HG02981 (cell line): ENCODE measurements around the gene MARCKSL1.
"Not testable (repeated sequence)": the region's sequence is repeated elsewhere in the genome, so short reads cannot be mapped to it uniquely, and the experiment has no call there.

Experiments used
- ATAC-seq: cut with Tn5 transposase; IDR thresholded peaks from one replicate; pipeline ENCODE4 v1.9.1; 2021; ENCODE audit warnings: mild to moderate bottlenecking, moderate library complexity; ENCODE audit not compliant: unreplicated experiment

The MARCKSL1 gene

GRCh38 chr1:32334274-32334861, 1.7 kb downstream of the MARCKSL1 start:
- no peak for ATAC-seq

GRCh38 chr1:32333251-32333963, 2.6 kb downstream of the MARCKSL1 start:
- no peak for ATAC-seq

DNA sequence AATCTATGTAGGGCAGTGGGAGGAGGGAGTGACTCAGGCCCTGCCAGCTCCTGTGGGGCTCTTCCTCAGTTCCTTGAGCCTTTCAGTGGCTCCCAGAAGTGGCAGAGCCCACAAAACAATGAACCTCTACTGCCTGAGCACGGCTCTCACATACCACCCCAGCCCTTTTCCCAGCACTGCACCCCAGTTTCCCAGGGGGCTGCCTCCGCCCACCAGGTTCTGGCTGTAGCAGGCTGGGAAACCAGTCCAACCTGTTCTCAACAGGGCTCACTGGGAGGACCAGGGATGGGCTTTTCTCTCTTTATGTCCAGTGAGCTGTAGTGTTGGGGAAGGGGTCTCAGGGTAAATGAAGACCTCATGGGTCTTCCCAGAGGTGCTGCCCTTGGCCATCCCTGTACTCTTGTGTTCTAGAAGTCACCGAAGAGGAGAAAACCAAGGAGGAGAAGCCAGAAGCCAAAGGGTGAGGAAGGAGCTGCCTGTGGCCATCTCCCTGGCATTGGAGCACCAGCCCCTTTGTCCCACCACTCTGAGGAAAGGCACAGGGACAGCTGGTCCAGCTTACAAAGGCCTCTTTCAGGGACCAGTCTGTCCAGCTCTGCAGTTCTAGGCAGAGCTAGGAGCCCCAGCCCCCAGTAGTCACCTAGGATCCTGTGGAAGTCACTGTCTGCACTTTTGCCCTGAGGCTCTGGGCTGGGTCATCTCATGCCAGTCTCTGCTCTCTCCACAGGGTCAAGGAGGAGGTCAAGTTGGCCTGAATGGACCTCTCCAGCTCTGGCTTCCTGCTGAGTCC, 3.5 kb downstream of the MARCKSL1 start:
- no peak for ATAC-seq

DNA sequence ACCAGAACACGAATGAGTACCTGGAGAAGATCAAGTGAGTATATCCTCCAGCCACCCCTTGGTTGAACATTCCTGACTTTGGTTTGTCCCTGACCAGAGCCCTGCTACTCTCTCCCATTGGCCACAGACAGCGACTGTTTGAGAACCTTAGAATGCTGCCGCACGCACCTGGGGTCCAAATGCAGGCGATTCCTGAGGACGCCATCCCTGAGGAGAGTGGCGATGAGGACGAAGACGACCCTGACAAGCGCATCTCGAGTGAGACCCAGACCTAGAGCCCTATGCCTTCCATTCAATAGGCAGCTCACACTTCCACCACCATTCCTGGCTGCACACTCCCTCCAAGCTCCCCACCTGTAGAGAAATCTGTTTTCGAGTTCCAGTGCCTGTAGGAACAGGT, 4.5 kb downstream of the MARCKSL1 start:
- no peak for ATAC-seq

GRCh38 chr1:32330558-32331151, 5.4 kb downstream of the MARCKSL1 start:
- no peak for ATAC-seq

GRCh38 chr1:32329931-32330466, 6.0 kb downstream of the MARCKSL1 start:
- ATAC-seq: no peak

GRCh38 chr1:32327204-32327603, 8.8 kb downstream of the MARCKSL1 start:
- ATAC-seq: no peak

DNA sequence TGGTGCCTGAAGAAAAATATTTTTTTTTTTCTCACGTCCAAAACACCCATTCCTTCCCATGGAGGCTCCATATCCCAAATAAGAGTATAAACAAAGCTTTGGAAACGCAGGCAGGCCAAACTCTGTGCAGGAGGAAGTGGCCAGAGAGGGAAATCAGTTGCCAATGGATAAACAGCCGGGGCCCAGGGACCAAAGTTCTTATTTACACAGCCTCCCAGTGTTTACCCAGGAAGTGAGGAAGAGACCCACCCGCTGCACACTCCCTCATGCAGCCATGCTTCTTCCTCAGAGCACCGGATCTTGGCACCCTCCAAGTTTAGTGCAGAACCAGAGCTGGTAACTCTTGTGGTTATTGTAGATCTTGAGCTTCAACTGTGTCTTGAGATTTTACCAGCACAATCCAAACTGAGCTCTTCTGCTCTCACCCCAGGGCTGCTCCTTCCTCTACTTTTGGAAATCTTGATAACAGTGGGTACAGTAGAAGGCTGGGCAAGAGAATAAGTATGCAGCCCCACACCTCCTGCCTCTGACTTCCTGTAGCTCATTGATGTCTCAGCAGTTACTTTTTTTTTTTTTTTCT, 14.2 kb downstream of the MARCKSL1 start:
- no peak for ATAC-seq

DNA sequence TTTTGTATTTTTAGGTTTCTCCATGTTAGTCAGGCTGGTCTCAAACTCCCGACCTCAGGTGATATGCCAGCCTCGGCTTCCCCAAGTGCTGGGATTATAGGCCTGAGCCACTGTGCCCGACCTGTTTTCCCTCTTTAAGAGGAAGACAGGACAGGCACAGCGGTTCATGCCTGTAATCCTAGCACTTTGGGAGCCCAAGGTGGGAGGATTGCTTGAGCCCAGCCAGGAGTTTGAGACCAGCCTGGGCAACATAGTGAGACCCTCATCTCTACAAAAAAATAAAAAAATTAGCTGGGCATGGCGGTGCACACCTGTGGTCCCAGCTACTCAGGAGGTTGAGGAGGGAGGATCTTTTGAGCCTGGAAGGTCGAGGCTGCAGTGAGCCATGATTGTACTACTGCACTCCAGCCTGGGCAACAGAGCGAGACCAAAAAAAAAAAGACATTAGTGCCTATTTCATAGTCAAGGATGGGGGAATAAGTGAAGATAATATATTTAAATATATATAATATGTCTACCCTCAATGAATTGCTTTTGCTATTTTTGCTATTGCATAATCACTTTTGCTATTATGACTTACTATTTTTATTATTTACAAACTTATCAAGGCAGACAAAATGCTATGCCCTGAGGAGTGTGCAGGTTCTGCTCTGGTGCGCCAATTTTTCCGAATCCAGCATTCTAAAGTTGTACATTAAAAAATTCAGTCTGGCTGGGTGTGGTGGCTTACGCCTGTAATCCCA, 17.7 kb downstream of the MARCKSL1 start:
- ATAC-seq: no peak

- ATAC-seq: no peak
Measured at GRCh38 chr1:32316903-32317277, 19.1 kb downstream of the MARCKSL1 start.

DNA sequence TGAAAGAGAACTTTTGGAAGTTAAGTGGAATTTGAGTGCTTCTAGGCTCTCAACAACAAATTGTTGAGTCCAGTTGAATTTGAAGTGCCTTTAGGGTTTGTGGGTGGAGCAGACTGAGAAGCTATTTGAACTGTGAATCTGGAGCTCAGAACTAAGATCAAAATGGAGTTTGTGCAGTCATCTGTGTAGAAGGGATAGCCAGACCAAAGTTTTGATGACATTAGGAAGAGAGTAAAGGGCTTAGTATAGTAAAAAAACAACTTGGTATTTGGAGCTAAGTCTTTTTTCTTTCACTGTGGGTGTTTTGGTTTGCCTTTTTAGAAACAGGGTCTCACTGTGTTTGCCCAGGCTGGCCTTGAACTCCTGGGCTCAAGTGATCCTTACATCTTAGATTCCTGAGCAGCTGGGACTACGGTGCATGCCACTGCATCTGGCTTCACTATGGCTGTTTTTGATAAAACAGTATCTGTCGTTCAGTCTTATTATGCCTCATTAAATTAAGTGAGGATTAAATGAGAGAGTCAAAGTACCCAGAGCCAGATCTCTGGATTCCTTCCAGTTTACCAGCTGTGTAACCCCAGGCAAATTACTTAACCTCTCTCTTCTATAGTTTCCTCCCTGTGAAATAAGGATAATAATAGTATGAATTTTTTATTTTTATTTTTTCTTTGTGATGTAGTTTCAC, 24.2 kb downstream of the MARCKSL1 start:
- ATAC-seq: no peak

DNA sequence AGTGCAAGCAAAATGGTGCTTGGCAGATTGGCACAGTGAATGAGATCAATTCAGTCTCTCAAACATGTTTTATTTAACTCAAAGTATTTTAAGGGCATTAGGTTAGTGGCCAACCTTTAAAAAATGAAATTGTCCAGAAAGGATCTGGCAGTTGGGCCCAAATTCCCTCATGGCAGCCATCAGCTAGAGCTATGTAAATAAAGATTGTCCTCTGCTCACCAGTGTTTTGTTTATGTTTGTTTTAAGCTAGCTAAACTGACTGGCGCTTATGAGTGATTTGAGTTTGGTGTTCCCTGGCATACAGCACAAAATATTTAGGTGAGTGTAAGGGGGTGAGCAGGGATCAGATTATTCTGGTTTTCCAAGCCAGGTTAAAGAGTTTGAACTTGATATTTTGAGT, 26.1 kb downstream of the MARCKSL1 start:
- no peak for ATAC-seq

DNA sequence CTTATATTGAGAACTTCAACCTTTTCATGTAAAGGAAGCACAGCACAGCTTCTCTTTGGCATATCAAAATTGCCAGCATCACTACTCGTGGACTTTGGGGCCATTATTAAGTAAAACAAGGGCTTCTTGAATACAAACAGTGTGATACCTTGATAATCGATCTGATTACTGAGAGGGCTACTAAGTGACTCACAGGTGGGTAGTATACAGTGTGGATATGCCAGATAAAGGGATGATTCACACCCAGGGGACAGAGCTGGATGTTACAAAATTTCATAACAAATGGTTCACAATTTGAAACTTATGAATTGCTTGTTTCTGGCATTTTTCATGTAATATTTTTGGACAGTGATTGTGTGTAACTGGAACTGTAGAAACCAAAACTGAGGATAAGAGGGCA, 28.7 kb downstream of the MARCKSL1 start:
- ATAC-seq: no peak

- no peak for ATAC-seq
Measured at GRCh38 chr1:32305310-32305709, 30.7 kb downstream of the MARCKSL1 start.

- ATAC-seq: no peak
Measured at GRCh38 chr1:32303997-32304622, 31.9 kb downstream of the MARCKSL1 start.

DNA sequence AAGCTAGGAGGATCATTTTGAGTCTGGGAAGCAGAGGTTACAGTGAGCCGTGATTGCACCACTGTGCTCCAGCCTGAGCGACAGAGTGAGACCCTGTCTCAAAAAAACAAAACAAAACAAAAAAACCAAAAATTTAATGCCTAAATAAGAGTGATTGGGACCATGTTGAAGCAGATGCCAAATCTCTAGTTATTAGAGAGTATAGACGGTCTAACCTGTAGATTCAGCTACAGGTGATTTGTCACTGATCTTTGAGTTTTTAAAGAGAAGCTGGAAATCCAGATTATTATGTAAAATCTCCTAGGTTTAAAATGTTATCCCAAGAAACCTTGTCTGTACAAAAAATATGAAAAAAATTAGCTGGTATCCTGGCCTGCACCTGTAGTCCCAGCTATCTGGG, 32.7 kb downstream of the MARCKSL1 start:
- ATAC-seq: no peak

GRCh38 chr1:32299327-32299726, 36.7 kb downstream of the MARCKSL1 start:
- ATAC-seq: no peak

DNA sequence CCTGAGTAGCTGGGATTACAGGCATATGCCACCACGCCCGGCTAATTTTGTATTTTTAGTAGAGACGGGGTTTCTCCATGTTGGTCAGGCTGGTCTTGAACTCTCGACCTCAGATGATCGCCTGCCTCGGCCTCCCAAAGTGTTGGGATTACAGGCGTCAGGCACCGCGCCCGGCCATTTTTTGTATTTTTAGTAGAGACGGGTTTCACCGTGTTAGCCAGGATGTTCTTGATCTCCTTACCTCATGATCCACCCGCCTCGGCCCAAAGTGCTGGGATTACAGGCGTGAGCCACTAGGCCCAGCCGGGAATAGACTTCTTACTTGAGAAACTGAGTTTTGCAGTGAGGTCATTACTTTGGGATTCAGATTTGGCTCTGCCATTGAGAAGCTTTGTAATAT, 37.8 kb downstream of the MARCKSL1 start:
- not testable (repeated sequence) for ATAC-seq
